ENCODE data around the gene COL26A1.

COL26A1 gene

DNA sequence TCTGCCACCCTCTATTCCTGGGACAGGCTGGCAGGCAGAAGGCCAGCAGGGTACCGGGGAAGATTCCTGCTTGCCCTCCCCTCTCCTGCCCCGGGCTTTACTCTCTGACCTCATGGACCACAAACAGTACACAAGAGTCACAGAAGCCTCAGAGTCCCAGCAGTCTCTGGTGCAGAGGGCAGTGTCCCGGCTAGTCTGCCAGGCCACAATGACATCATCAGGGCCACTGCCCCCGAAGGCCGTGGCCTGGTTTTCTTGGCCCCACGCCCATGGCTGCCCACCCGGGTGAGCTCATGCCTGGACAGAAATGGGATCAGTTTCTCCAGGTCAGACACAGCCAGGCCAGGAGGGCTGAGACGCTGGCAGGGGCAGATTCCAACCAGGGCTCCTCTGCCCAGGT, 174.5 kb downstream of the COL26A1 start:
- DNase-seq, result peak; percentile 12

- DNase-seq, result no peak
These were observed 175.4 kb downstream of the COL26A1 start for GRCh38 chr7:101537935-101538595.

GRCh38 chr7:101538596-101539459, 176.2 kb downstream of the COL26A1 start:
- peak; percentile 69 for DNase-seq

GRCh38 chr7:101539784-101540183, 177.1 kb downstream of the COL26A1 start:
- no peak for DNase-seq

- DNase-seq, result peak; percentile 63
These were observed 180.0 kb downstream of the COL26A1 start for GRCh38 chr7:101542527-101543241.

DNA sequence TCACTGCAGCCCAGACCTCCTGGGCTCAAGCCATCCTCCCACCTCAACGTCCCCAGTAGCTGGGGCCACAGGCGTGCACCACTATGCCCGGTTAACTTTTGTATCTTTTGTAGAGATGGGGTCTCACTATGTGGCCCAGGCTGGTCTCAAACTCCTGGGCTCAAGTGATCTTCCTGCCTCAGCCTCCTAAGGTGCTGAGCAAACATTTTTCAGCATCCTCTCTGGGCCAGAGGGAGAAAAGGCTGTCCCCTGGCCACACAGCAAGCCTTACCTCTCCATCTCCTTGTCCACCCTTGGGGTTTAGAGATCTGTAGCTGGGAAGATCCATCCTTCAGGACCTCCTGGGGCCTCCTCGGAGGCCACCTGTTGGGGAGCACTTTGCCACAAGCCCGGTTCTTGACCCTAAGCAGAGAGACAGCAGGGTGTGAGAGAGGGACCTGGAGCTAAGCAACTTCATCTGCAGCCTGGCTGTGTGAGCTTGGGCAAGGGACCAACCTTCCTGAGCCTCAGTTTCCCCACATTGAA, 180.6 kb downstream of the COL26A1 start:
- DNase-seq, result no peak

DNA sequence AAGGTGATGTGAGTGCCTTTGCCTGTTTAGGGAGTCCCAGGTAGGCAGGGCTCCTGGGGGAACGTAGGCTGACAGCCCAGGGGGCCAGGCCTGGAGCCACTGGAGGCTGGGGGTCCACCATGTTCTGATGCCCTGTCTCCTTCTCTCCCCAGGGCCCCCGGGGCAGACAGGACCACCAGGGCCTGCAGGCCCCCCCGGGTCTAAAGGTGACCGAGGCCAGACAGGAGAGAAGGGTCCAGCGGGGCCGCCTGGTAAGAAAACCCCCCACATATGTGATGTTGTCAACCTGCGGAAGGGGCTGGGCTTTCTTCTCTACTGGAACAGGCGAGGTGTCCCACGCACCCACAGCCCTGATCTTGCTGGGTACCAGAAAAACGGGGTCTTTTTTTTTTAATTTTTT, 181.2 kb downstream of the COL26A1 start:
- DNase-seq, result no peak

- no peak for DNase-seq
These were observed 182.9 kb downstream of the COL26A1 start for GRCh38 chr7:101545441-101546190.

DNA sequence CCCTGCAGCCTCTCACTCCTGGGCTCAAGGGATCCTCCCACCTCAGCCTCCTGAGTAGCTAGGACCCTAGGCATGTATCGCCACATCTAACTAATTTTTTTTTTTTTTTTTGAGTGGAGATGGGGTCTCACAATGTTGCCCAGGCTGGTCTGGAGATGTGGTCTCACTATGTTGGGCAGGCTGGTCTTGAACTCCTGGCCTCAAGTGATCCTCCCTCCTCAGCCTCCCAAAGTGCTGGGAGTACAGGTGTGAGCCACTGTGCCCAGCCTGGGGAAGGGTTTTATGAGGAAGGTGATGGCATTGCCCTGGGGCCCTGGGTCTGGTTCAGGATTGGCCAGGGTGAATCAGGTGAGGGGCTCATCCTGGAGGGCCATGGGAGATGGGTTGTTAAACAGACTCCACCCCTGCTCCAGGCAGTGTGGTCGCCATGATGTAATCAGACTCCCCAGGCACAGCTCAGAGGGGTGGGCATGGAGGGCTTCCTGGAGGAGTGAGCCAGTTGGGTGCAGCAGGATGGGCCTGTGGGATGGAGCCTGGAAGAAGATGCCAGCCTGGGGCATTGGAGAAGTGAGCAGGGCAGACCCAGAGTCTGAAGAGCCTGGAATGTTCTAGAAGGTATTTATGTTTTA, 183.7 kb downstream of the COL26A1 start:
- no peak for DNase-seq

DNA sequence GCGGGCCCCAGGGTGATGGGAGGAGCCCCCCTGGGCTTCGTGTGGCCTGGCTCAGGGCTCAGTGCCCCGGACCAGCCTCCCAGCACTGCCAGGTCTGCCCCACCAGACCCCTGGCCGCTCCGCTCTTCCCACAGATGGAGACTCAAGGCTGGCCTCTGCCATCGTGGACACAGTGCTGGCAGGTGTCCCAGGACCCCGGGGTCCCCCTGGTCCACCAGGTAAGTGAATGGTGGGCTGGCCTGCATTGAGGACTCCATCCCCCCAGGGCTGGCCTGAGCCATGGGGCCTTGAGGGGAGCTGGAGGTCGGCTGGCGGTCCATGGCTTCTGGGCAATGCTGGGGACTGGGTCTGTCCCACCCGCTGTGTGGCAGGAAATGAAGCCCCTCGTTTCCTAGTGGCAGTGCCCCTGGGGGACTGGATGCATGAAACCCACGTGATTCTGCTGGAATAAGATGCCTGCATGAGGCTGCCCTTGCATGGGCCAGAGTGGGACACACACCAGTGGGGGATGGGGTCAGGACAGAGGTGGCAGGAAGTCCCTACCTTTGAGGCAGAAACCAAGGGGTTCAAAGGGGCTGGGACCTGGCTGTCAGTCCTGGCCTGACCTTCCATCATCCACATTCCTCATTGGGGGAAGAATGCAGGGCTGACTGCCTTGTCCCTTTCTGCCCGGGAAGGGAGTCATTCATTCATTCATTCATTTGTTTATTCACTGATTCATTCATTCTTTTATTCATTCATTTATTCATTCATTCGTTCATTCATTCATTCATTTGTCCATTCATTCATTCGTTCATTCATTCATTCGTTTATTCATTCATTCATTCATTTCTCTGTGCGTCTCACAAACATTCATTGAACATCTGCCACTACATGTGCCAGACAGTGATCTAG, 184.6 kb downstream of the COL26A1 start:
- no peak for DNase-seq

GRCh38 chr7:101547916-101548661, 185.4 kb downstream of the COL26A1 start:
- no peak for DNase-seq

- DNase-seq, result no peak
These were observed 187.1 kb downstream of the COL26A1 start for GRCh38 chr7:101549734-101550133.

DNA sequence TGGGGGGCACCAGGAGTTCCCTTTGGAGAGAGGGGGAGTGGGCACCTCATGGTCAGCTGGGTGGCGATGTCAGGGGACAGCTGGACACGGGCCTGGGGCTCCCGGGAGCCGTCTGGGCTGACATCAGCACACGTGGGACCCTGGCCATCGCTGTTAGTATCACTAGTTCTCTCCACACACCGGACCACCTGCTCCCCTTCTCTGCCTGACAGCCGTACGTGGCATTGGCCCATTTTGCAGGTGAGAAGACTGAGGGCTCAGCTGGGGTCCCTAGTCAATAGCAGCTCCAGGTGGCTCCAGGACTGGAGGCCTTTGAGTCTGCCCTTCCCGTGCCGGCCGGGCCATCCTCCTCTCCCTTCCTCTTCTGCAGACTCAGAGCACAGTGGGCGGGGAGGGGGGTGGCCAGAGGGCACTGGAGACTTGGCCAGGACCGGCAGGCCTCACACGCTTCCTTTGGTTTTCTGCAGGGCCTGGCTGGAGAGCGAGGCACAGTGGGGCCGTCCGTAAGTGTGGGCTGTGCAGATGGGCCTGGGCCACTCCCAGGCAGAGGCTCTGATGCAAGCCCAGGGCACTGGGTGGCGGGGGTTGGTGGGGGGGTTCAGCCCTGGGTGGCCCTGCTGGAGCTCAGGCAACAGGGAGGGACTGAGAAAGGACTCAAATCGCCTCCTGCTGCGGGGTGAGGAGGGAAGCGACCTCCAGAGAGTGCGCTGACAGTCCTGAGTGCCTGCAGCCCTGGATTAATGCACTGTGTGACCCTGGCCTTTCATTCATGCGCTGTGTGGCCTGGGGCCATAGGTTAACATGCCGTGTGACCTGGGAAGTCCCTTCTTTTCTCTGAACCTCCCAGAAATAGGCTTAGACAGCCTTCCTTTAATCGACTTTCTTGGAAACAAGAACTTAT, 188.2 kb downstream of the COL26A1 start:
- DNase-seq, result peak; percentile 41

GRCh38 chr7:101553018-101553770, 190.5 kb downstream of the COL26A1 start:
- DNase-seq, result no peak

DNA sequence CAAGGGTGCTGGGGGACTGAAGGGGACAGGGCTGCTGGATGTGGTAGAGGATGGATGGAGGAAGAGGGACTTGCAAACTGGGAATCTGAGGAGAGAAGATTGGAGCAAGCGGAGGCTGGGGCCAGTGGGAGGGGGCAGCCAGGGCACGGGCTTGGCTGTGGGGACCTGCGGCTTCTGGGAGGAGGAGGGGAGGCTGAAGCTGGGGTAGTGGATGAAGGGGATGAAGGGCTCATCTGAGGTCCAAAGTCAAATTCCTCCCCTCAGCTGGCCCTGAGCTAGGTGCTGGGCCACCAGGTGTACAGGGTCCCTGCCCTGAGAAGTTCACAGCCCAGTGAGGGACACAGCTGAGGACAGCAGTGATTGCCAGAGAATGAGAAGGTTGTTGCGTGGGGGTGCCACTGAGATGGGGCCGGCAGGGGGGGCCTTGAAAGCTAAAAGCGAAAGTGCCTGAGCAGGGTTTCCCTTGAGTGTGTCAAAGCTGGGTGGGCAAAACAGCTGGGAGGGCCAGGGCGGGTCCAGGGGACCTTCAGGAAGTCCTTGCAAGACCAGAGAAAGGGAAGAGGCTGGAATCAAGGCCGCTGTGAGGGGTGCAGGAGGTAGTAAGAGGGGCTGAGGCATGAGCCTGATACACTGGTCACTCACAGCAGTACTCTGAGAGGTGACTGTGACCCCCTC, 191.2 kb downstream of the COL26A1 start:
- DNase-seq, result no peak

- DNase-seq, result no peak
These were observed 192.1 kb downstream of the COL26A1 start for GRCh38 chr7:101554584-101555268.

DNA sequence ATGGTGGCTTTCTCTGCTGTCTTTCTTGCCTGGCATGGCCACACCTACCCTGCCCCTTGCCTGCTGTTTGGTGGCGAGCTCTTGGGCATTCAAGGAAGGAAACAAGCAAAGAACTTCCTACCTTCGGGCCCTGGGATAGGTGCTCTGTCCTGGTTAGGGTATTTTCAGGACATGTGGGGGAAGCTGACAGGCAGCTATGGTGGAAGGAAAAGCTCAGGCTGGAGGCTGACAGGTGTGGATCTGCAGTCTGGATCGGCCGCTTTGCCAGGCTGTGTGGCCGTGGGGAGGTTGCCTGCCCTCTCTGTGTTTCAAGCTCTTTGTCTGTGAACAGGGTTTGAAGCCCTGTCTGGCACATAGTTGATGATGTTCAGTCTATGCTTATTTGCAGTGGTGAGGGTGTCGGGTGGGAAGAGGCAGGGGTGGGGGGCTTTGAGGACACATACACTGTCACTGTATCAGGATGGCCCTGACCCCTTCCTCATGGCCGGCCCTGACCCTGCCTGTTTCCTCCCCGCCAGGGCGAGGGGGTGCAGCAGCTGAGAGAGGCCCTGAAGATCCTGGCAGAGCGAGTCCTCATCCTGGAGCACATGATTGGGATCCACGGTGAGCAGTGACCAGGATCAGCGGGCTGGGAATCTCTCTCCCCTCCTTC, 192.7 kb downstream of the COL26A1 start:
- no peak for DNase-seq

Data from OCI-M1 (cell line).